SU-DHL-6 (cell line): Measurements from ENCODE around the gene TBC1D22A.

Experiments
- H2AFZ ChIP-seq: fragments of 200-600 bp; sonication (generic); 2 replicates; pipeline ENCODE4 v1.6.1; 2014; ENCODE audit warnings: low read depth, mild to moderate bottlenecking, moderate library complexity, mixed read lengths, antibody characterized with exemption, low read length; ENCODE audit not compliant: severe bottlenecking
- H3F3A ChIP-seq: fragments of 200-600 bp; shearing (Covaris generic); 2 replicates; pipeline ENCODE4 v1.6.0; 2016; ENCODE audit warnings: antibody characterized with exemption, mild to moderate bottlenecking; ENCODE audit not compliant: insufficient read depth
- H3K27ac ChIP-seq: fragments of 200-600 bp; sonication (generic); 2 replicates; pipeline ENCODE4 v1.5.1; 2016; ENCODE audit warnings: low read depth, mild to moderate bottlenecking, low read length, moderate library complexity, mixed read lengths
- H3K27me3 ChIP-seq: fragments of 200-600 bp; sonication (generic), shearing (Covaris generic); 2 replicates; pipeline ENCODE4 v1.6.0; 2014; ENCODE audit warnings: mild to moderate bottlenecking, low read length
- H3K36me3 ChIP-seq: fragments of 200-600 bp; sonication (generic); 2 replicates; pipeline ENCODE4 v1.6.1; 2014; ENCODE audit warnings: mild to moderate bottlenecking, low read length, mixed read lengths
- H3K4me2 ChIP-seq: fragments of 300-600, 200-600 bp; shearing (Covaris generic), sonication (generic); 2 replicates; pipeline ENCODE4 v1.6.0; 2014; ENCODE audit warnings: low read length, low read depth, mild to moderate bottlenecking; ENCODE audit not compliant: poor library complexity, severe bottlenecking
- H3K4me3 ChIP-seq: fragments of 200-600 bp; sonication (generic); 2 replicates; pipeline ENCODE4 v1.5.1; 2014; ENCODE audit warnings: antibody characterized with exemption, low read length, mild to moderate bottlenecking, mixed read lengths; ENCODE audit not compliant: insufficient read depth, poor library complexity, severe bottlenecking
- H3K79me2 ChIP-seq: fragments of 200-600 bp; sonication (generic); 2 replicates; pipeline ENCODE4 v1.6.1; 2014; ENCODE audit warnings: mild to moderate bottlenecking, low read length, moderate library complexity; ENCODE audit not compliant: insufficient read depth
- H3K9ac ChIP-seq: fragments of 200-600 bp; sonication (generic); 2 replicates; pipeline ENCODE4 v1.7.0; 2014; ENCODE audit warnings: mild to moderate bottlenecking, low read length
- H3K9me2 ChIP-seq: fragments of 200-600 bp; sonication (generic); replicated peaks from 2 replicates; pipeline ENCODE4 v1.6.1; 2014; ENCODE audit warnings: low read length; ENCODE audit not compliant: insufficient read depth
- H3K9me3 ChIP-seq: fragments of 200-600 bp; sonication (generic); 2 replicates; pipeline ENCODE4 v1.6.1; 2014; ENCODE audit warnings: low read length, mixed read lengths; ENCODE audit not compliant: insufficient read depth
- H4K20me1 ChIP-seq: fragments of 200-600 bp; sonication (generic); 2 replicates; pipeline ENCODE4 v1.6.1; 2014; ENCODE audit warnings: low read depth, mild to moderate bottlenecking, antibody characterized with exemption, low read length, moderate library complexity, mixed read lengths
- EZH2phosphoT487 ChIP-seq: fragments of 200-600 bp; sonication (generic), shearing (Covaris generic); conservative IDR thresholded peaks from 2 replicates; pipeline ENCODE4 v1.6.1; 2018; ENCODE audit warnings: mild to moderate bottlenecking, antibody characterized with exemption, low read length, moderate library complexity, mixed read lengths
- TF ChIP-seq, protein P1 (sequence below): fragments of 200-600 bp; sonication (generic); IDR thresholded peaks from one replicate; pipeline ENCODE4 v1.5.1; 2017; ENCODE audit warnings: antibody characterized with exemption, mild to moderate bottlenecking, low read length, moderate library complexity; ENCODE audit not compliant: insufficient read depth, poor library complexity, severe bottlenecking

TBC1D22A gene

GRCh38 chr22:46754826-46755225, 7.6 kb upstream of the TBC1D22A start:
- H3K4me3 ChIP-seq: no peak overlapping the region
- peaks cover 8% of the 10 kb centered on the region; the same call in 1 of the 2 replicates for H3F3A ChIP-seq
- no peaks in the 10 kb centered on the region for H3K36me3 ChIP-seq
- no peak for TF ChIP-seq EZH2phosphoT487
- TF ChIP-seq, protein P1, sequence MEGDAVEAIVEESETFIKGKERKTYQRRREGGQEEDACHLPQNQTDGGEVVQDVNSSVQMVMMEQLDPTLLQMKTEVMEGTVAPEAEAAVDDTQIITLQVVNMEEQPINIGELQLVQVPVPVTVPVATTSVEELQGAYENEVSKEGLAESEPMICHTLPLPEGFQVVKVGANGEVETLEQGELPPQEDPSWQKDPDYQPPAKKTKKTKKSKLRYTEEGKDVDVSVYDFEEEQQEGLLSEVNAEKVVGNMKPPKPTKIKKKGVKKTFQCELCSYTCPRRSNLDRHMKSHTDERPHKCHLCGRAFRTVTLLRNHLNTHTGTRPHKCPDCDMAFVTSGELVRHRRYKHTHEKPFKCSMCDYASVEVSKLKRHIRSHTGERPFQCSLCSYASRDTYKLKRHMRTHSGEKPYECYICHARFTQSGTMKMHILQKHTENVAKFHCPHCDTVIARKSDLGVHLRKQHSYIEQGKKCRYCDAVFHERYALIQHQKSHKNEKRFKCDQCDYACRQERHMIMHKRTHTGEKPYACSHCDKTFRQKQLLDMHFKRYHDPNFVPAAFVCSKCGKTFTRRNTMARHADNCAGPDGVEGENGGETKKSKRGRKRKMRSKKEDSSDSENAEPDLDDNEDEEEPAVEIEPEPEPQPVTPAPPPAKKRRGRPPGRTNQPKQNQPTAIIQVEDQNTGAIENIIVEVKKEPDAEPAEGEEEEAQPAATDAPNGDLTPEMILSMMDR: no peak
- H3K9ac ChIP-seq: no peak overlapping the region
- H2AFZ ChIP-seq: no peak overlapping the region
- no peaks in the 10 kb centered on the region for H3K79me2 ChIP-seq
- H3K9me3 ChIP-seq: peaks cover 13% of the 10 kb centered on the region; the same call in 1 of the 2 replicates
- no peaks in the 10 kb centered on the region for H3K27me3 ChIP-seq
- H3K4me2 ChIP-seq: no peak overlapping the region
- H3K9me2 ChIP-seq: no peaks in the 10 kb centered on the region
- no peak overlapping the region for H3K27ac ChIP-seq
- H4K20me1 ChIP-seq: no peaks in the 10 kb centered on the region

- Histone ChIP-seq H3F3A (peaks cover 12% of the 10 kb centered on the region; the same call in 1 of the 2 replicates), H3K4me3 (no peak overlapping the region), H3K9me3 (peaks cover 13% of the 10 kb centered on the region; the same call in 1 of the 2 replicates), H2AFZ (no peak overlapping the region), H3K4me2 (no peak overlapping the region), H3K79me2 (no peaks in the 10 kb centered on the region), H3K27ac (no peak overlapping the region), H3K36me3 (no peaks in the 10 kb centered on the region), H3K27me3 (no peaks in the 10 kb centered on the region), H4K20me1 (no peaks in the 10 kb centered on the region), H3K9ac (no peak overlapping the region), H3K9me2 (no peaks in the 10 kb centered on the region)
- TF ChIP-seq, protein P1: no peak
- no peak for TF ChIP-seq EZH2phosphoT487
These were observed 6.9 kb upstream of the TBC1D22A start for GRCh38 chr22:46755525-46755924.

DNA sequence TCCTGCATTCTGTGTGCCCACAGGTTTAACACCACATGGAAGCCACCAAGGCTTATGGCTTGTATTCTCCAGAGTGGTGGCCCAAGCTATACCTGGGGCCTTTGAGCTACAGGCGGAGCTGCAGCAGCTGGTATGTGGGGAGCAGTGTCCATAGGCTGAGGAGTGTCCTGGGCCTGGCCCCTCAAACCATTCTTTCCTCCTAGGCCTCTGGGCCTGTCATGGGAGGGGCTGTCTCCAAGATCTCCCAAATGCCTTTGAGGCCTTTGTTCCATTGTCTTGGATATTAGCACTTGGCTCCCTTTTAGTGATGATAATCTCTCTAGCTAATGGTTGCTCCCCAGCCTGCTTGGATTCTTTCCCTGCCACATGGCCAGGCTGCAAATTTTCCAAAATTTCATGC, 6.4 kb upstream of the TBC1D22A start:
- Histone ChIP-seq H3K27ac (no peak overlapping the region), H3K9me2 (no peaks in the 10 kb centered on the region), H3K36me3 (no peaks in the 10 kb centered on the region), H3K4me3 (no peak overlapping the region), H3K4me2 (no peak overlapping the region), H2AFZ (no peak overlapping the region), H3K27me3 (no peaks in the 10 kb centered on the region), H3K79me2 (no peaks in the 10 kb centered on the region), H3F3A (peaks cover 18% of the 10 kb centered on the region), H4K20me1 (no peaks in the 10 kb centered on the region), H3K9ac (no peak overlapping the region), H3K9me3 (peaks cover 13% of the 10 kb centered on the region; the same call in 1 of the 2 replicates)
- no peak for TF ChIP-seq EZH2phosphoT487
- TF ChIP-seq, protein P1: no peak
